Cardiac septum (tissue), 1 donor: ENCODE results near the gene KLC1. TPM values are rescaled to one million over a fixed set of nuclear protein-coding genes. Genes with fewer than 3 reads are reported as not detected.
"Not testable (repeated sequence)": the region's sequence is repeated elsewhere in the genome, so short reads cannot be mapped to it uniquely, and the experiment has no call there.

ENCODE experiments used
- DNase-seq: peaks from one replicate; pipeline ENCODE4 v3.0.0-alpha.2; 2020; ENCODE audit warnings: low spot score
- intact Hi-C: fragments of 100-400 bp; cut with DNase I; formaldehyde crosslinking; loops from one replicate; pipeline ENCODE4 v1.14.0; 2022
- total RNA-seq: library from RNA; stranded (reverse); fragmentation: NEBNext Ultra II Directional; extraction: Animal tissue kit (Norgen Biotek cat#: 25700); gene quantifications from one replicate; pipeline ENCODE4 v1.2.1, GENCODE V29; 2021
- donor health status: DM: no; HTN: no; CAD: no.

KLC1 gene
- total RNA-seq, 1 donor from 2014 or later: 219 TPM

DNA sequence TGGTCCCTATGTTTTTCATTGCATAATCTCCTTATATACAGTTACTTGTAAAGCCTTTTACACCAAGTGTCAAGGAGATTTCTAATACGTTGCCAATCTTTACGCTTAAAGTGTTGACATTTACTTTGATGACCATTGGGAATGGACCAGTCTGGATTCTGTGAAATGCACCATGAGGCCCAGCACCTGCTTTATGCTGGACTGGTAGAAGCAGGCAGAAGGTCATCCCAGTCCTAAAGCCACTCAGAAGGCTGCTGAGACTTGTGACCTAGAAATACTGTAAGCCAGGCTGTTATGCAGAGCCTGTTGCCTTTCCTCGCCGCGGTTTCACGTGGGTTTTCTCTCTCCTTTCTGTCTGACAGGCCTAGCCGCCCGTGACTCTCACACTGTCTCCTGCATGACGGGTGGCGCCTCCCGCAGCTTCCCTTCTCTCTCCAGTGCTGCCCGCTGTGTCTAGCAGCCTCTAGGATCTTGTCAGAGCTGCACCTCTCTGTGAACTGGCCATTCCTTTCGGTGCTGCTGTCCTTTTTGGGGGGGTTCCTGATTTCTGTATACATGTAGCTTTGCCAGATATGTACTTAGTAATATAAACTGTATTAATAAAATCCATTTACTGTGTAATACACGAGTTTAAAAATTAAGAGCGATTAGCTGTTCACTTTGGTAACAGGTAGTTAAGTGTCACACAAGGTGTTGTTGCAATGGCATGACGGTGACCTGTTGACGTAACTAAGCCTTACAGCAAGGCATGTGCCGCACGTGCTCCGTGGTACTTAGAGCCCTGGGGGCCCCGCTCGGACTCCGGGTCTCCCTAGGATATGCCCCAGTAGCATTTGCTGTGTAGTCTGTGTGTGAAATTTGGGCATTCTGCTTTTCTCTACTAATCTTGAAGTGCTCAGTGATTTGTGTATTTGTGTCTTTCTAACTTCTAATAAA is 56.5 kb downstream of the KLC1 start:
- DNase-seq: no peak
- intact Hi-C loops: no loop called here

DNA sequence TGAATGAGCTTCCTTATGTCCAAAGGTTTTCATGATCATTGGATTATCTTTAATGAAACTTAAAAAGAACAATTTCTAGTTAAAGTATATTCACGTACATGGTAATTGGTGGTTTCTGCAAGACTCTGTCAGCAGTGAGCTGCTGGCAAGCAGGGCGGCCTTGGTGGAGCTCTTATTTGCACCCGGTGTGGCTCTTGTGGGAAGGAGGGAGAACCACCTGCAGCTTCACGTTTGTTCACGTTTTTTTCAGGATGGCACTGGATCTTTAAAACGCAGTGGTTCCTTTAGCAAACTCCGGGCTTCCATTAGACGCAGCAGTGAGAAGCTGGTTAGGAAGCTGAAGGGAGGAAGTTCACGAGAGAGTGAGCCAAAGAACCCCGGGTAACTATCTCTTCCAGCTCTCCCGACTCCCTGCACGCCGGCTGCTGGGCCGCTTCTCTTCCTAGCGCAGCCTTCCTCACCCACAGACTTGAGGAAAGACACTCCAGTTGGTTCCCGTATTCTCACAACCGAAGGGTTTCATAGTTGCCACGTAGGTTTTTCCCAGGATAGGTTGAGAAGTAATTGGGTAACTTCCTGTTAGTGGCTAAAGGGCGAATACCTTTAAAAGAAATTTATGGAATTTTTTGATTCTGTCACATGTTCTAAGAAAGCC is 57.9 kb downstream of the KLC1 start:
- no peak for DNase-seq
- intact Hi-C loops: no loop called here

- DNase-seq: no peak
- intact Hi-C loops: no loop called here
Measured at GRCh38 chr14:103687712-103688111, 58.7 kb downstream of the KLC1 start.

GRCh38 chr14:103688441-103688840 is 59.4 kb downstream of the KLC1 start:
- intact Hi-C loops: no loop called here

GRCh38 chr14:103688906-103689902 is 60.2 kb downstream of the KLC1 start:
- intact Hi-C loops: no loop called here
- DNase-seq: no peak

More at GRCh38 chr14:103688441-103688840, 59.4 kb downstream of the KLC1 start:
- no peak for DNase-seq

DNA sequence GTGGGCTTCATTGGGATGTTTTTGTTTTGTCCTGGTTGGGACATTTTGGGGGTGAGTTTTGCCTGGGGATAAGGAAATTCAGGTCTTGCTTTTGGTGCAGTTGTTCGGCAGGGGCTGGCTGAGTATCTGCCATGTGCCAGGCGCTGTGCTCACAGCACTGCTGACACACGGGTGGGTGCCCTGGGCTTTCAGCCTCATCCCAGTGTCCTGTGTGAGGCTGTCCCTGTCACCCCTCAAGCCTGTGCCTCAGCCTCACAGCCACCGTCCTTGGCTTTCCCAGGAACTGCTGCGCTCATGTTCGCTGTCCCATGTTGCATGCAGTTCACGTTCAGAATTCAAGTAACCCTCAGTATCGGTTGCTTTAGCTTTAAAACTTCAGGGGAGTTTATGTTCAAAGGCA is 61.3 kb downstream of the KLC1 start:
- DNase-seq: no peak
- intact Hi-C loops: no loop called here

DNA sequence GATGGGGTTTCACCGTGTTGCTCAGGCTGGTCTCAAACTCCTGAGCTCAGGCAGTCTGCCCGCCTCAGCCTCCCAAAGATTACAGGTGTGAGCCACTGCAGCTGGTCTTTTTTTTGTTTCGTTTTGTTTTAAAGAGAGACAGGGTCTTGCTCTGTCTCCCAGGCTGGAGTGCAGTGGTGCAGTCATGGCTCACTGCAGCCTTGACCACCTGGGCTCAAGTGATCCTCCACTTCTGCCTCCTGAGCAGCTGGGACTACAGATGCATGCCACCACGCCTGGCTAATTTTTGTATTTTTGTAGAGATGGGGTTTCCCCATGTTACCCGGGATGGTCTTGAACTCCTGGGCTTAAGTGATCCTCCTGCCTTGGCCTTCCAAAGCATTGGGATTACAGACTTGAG is 62.6 kb downstream of the KLC1 start:
- DNase-seq, intact Hi-C loops: not testable (repeated sequence)

DNA sequence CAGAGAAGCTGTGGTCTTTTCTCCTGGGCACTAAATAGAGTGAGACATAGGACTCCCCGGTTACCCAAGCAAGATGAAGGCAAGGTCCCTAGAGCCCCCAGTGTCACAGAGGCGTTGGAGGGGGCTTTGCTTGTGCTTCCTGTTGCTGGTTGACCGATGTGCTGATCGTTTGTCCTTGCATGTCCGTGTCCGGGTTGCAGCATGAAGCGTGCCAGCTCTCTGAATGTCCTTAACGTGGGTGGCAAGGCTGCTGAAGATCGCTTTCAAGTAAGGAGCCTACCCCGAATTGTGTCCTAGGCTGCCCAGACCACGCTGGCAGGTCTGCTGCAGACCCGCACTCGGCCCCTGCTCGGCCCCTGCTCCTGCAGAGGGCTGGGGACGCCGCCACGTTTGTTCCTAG is 63.1 kb downstream of the KLC1 start:
- no peak for DNase-seq
- intact Hi-C loops: no loop called here

DNA sequence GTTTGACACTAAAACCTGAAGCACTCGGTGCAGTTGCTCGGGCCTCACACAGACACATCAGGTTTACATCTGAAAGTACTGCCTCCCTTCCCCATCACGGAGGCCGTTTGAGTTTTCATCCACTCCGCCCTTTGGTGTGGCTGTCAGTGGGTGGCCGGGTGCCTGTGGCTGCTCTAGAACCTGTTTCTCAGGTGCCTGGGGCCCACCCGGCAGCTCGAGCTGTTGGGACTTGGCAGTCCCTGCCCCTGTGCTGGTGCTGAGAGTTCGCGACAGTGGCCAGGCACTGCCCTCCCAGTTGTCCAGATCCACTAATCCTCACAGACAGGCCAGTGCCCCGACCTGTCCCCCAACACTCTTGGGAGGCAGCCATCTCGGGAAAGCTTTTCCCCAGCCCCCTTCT is 63.9 kb downstream of the KLC1 start:
- intact Hi-C loops: no loop called here
- DNase-seq: no peak

GRCh38 chr14:103693515-103693914 is 64.5 kb downstream of the KLC1 start:
- intact Hi-C loops: no loop called here
- no peak for DNase-seq

DNA sequence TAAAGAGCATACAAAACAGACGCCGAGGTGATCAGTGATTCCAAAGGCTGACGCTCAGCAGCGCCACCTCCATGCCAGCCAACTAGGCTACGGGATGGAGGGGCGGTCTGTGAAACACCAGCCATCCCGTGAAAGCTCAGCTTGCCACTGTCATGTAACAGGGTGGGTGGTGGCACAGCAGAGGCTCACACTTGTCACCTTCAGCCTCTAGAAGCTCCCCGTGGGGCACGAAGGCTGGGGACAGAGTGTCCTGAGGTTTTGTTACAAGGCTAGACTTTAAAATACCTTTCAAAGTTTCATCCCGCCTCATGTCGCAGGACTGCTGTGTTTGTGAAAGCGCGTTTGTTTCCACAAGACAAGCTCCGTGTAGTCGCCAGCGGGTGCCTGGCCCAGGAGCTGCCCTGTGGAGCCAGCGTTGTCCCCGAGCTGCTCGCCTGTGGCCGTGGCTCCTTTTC is 65.6 kb downstream of the KLC1 start:
- intact Hi-C loops: no loop called here
- no peak for DNase-seq

GRCh38 chr14:103695296-103696069 is 66.5 kb downstream of the KLC1 start:
- intact Hi-C loops: no loop called here
- DNase-seq: no peak

- intact Hi-C loops: no loop called here
- DNase-seq: no peak
Measured at GRCh38 chr14:103696070-103696402, 67.0 kb downstream of the KLC1 start.

DNA sequence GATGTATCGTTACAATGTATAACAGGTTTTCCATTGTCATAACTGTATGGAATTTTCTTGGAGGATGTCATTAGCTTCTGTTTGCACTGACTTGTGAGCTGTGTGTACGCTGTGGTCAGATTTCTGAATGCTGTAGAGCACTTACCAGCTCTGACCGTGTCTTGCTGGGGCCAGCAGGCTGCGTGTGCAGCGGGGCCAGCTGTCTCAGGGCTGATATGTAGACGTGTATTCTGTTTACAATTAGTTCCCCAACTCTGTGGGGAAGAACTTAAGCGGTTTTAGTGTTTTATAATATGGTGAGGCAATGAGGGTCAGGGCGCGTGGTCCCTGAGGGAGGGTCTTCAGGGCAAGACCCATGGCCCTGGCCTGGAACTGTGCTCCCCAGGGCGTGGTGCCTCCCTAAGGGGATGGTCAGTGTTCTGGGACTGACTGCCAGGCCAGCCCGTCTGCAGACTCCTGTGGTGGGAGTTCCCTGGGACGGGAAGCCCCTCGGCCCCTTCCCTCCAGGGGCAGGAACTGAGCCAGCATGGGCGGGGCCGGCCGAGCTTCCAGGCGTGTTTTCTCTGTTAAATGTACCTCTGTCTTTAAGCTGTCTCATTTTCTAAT is 67.6 kb downstream of the KLC1 start:
- no peak for DNase-seq
- intact Hi-C loops: no loop called here

DNA sequence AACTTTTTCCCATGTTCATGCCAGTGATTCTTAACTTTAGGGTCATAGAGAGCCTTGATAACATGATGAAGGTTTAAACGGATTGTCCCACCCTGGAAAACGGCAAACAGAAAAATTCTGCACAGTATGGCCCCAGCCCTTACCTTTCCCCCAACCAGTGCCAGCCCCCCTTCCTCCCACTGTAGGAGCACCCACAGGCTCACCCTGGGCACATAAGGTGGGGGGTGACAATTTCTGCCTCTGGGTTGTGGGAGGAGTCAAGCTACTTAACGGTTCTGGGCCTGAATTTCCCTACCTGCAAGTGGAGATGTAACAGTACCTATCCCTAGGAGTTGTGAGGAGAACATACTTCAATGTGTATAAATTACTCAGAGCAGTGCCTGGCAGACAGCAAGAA is 68.2 kb downstream of the KLC1 start:
- no peak for DNase-seq
- intact Hi-C loops: no loop called here

DNA sequence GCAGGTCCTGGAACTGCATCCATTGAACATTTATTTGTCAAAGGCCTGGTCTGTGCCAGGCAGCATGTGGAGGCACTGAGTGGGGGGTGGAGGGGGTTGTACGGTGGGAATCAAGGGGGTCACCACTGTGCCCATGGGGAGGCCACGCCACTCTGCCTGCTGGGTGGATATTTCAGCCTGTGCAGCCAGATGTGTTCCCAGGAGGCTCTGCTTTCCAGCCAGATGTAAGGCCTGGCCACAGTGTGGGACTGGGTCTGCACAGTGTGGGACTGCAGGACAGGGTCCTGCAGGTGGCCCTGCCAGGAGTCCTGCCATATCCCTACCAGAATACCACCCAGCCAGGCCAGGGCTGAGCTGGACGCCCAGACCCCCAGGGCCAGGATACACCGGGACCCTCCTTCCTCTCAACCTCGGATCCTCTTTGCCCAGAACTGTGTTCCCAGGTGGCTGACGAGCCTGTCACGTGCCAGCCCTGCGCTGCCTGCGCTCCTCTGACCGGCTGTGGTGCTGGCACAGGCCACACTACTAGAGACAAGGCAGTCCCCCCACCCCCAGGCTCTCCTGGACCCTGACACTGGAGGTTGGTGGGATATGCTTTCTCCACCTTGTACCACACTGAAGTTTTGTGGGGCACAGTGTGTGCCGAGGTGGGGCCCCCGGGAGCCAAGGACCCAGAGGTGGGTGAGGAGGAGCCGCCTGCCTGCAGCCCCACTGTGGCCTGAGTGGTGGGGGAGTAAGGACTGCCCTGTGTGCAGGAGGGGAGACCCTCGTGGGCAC is 68.8 kb downstream of the KLC1 start:
- intact Hi-C loops: no loop called here
- no peak for DNase-seq

GRCh38 chr14:103698380-103699260 is 69.6 kb downstream of the KLC1 start:
- no peak for DNase-seq
- intact Hi-C loops: no loop called here
